NCI-H2227 (cell line): ENCODE results near the gene IL17RD.
A peak's percentile ranks its signal among the peaks of the same experiment; 100 is the strongest.

Experiments
- DNase-seq: peaks from one replicate; lab custom pipeline; 2025; ENCODE audit not compliant: unreplicated experiment; lab: John Stamatoyannopoulos, UW

IL17RD gene

GRCh38 chr3:57069503-57069902 is 95.7 kb downstream of the IL17RD start:
- DNase-seq = no peak

GRCh38 chr3:57068437-57069089 is 96.6 kb downstream of the IL17RD start:
- DNase-seq = no peak

GRCh38 chr3:57066471-57066870 is 98.7 kb downstream of the IL17RD start:
- no peak for DNase-seq

GRCh38 chr3:57065588-57065987 is 99.6 kb downstream of the IL17RD start:
- DNase-seq = no peak

- no peak for DNase-seq
Observed at GRCh38 chr3:57064572-57064971, 100.6 kb downstream of the IL17RD start.

GRCh38 chr3:57064001-57064400 is 101.2 kb downstream of the IL17RD start:
- no peak for DNase-seq

- no peak for DNase-seq
Observed at GRCh38 chr3:57063032-57063431, 102.1 kb downstream of the IL17RD start.

GRCh38 chr3:57062101-57062631 is 103.0 kb downstream of the IL17RD start:
- DNase-seq = peak; percentile 13

GRCh38 chr3:57061556-57061955 is 103.6 kb downstream of the IL17RD start:
- DNase-seq = no peak

GRCh38 chr3:57060089-57060821 is 104.9 kb downstream of the IL17RD start, which contains the start of gene SPATA12:
Gene SPATA12, plus strand, starts transcription at chr3:57060664. Its CDS starts 13,031 bp downstream, at chr3:57073695.
- peak; percentile 13 for DNase-seq

GRCh38 chr3:57059411-57059810 is 105.7 kb downstream of the IL17RD start:
- DNase-seq = no peak

- no peak for DNase-seq
Observed at GRCh38 chr3:57057351-57057750, 107.8 kb downstream of the IL17RD start.

- DNase-seq = no peak
Observed at GRCh38 chr3:57053122-57053521, 112.0 kb downstream of the IL17RD start.

GRCh38 chr3:57052662-57053061 is 112.5 kb downstream of the IL17RD start:
- DNase-seq = no peak

GRCh38 chr3:57048728-57049127 is 116.4 kb downstream of the IL17RD start:
- DNase-seq = no peak

GRCh38 chr3:57048052-57048671 is 117.0 kb downstream of the IL17RD start:
- DNase-seq = peak; percentile 69

GRCh38 chr3:57046101-57046765 is 118.9 kb downstream of the IL17RD start:
- no peak for DNase-seq

- no peak for DNase-seq
Observed at GRCh38 chr3:57043518-57043917, 121.6 kb downstream of the IL17RD start.

- no peak for DNase-seq
Observed at GRCh38 chr3:57041674-57042073, 123.5 kb downstream of the IL17RD start.
